RPMI7951 (cell line): Measurements from ENCODE around the gene PDE9A. TPM values are rescaled to one million over a fixed set of nuclear protein-coding genes. Genes with fewer than 3 reads are reported as not detected.
"Not testable (repeated sequence)": the region's sequence is repeated elsewhere in the genome, so short reads cannot be mapped to it uniquely, and the experiment has no call there.

Experiments
- DNase-seq: peaks from one replicate; pipeline ENCODE4 v3.0.0-alpha.2; 2012; ENCODE audit warnings: low read depth
- total RNA-seq: library from RNA; depleted of rRNA; stranded (reverse); fragments of >200 nt; shearing (Covaris generic); gene quantifications from 2 replicates; pipeline ENCODE4 v1.2.3, GENCODE V29; 2014

The PDE9A gene
- total RNA-seq, 1 experiment from 2014 or later = not detected

GRCh38 chr21:42707207-42707830 is 53.9 kb downstream of the PDE9A start:
- no peak for DNase-seq

DNA sequence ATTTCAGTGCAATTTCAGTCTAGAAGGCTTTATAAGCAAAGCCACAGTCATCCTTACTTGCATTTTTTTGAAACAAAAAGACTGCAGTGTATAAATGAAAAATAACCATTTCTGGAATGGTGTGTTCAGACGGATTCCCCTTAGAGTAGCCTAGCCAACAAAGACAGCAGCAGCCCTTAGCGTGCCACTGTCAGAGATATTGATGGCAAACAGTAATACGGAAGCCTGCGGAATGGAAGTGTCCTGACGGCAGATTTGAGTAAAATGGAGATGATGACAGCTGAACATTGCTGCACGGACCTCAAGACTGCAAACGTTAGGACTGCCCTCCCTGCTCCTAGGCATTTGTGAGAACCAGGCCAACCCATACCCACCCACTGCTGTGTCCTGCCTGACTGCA is 54.7 kb downstream of the PDE9A start:
- DNase-seq = no peak

DNA sequence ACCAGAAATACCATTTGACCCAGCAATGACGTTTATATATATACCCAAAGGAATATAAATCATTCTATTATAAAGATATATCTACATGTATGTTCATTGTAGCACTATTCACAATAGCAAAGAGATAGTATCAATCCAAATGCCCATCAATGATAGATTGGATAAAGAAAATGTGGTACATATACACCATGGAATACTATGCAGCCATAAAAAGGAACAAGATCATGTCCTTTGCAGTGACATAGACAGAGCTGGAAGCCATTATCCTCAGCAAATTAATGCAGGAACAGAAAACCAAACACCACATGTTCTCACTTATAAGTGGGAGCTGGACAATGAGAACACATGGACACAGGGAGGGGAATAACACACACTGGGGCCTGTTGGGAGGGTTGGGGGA is 55.5 kb downstream of the PDE9A start:
- not testable (repeated sequence) for DNase-seq

GRCh38 chr21:42711667-42712066 is 58.2 kb downstream of the PDE9A start:
- DNase-seq = no peak

DNA sequence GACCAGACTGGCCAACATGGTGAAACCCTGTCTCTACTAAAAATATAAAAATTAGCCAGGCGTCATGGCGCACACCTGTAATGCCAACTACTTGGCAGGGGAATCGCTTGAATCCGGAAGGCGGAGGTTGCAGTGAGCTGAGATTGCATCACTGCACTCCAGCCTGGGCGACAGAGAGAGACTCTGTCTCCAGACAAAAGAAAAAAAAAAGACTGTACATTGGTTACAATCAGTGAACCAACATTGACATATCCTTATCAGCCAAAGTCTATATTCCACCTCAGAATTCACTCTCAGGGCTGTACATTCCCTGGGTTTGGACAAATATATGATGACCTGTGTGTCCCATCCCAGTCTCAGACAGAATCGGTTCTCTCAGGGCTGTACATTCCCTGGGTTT is 62.0 kb downstream of the PDE9A start:
- not testable (repeated sequence) for DNase-seq

GRCh38 chr21:42716074-42716473 is 62.7 kb downstream of the PDE9A start:
- DNase-seq = no peak

DNA sequence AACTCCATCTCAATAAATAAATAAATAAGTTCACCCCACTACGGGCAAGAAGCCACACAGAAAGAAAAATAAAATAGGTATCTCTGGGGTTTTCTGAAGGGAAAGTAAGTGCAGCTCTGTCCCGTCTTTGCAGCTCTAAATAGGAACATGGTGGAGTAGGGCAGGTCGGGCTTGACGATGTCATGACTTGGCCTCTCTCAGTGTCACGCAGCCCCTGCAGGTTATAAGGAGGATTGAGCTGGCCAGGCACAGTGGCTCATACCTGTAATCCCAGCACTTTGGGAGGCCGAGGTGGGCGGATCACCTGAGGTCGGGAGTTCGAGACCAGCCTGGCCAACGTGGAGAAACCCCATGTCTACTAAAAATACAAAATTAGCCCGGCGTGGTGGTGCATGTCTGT is 67.1 kb downstream of the PDE9A start:
- not testable (repeated sequence) for DNase-seq

DNA sequence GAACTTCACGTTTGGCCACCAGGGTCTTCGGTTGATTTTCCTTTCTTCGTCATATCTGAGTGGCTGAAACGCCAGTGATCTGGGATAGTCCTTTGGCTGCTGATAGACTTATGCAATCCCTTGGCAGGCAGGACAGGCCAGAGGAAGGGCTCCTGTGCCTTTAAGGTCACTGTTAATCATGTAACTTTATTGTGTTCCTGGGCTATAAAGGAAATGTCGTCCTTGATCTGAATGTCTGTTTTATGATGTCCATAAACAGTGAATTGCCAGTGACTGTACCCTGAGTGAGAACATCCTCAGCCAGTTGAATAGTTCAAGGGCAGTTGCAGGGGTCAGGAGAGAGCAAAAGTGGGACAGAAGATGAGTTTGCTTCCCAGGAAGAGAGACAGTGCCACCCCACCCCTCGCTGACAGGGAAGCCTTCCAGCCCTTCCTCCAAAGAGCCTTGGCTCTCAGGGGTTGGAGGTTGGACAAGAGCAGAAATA is 68.0 kb downstream of the PDE9A start:
- DNase-seq = no peak

DNA sequence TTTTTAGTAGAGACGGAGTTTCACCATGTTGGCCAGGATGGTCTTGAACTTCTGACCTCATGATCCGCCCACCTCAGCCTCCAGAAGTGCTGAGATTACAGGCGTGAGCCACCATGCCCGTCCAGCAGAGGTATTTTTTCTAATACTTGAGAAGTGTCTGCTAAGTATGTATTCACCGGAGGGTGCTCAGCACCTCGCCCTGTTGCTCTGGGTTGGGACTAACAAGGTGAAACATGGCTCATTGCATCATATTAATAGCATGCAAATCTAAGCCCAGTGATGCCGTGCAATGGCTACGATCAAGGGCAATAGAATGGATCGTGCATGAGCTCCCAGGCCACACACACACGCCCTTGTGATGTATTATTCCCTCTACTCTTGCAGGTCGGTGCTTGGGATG is 68.7 kb downstream of the PDE9A start:
- DNase-seq = no peak

- no peak for DNase-seq
Measured at GRCh38 chr21:42722808-42723473, 69.5 kb downstream of the PDE9A start.

DNA sequence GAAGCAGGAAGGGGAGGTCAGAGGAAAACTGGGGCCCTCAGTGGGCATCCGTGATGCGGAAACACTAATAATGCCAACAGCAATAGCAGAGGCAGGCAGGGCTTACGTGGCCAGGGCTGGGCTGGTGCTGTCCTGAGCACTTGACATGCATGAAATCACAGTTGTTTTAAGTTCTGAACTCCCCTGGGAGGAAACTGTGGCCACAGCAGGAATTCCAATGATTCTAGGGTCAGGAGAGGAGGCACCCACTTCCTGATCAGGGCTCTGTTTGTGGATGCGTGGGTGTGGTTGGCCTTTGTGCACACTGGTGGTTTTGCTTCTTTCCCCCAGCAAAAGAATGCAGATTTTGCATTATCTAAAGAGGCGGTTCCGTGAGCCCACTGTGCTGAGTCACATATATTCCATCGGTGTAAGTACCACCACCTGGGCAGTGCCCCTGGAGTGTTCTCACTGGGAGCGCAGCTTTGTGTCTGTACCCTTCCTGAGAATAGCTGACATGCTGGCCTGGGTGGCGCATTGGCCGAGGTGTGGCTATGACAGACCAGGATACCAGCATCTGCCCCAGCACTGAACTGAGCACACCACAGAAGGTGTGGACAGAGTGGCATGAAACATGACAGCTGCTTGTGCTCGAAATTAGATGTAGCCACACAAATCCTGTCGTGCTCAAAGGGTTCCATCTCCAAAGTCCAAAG is 71.0 kb downstream of the PDE9A start:
- DNase-seq = peak; percentile 93

DNA sequence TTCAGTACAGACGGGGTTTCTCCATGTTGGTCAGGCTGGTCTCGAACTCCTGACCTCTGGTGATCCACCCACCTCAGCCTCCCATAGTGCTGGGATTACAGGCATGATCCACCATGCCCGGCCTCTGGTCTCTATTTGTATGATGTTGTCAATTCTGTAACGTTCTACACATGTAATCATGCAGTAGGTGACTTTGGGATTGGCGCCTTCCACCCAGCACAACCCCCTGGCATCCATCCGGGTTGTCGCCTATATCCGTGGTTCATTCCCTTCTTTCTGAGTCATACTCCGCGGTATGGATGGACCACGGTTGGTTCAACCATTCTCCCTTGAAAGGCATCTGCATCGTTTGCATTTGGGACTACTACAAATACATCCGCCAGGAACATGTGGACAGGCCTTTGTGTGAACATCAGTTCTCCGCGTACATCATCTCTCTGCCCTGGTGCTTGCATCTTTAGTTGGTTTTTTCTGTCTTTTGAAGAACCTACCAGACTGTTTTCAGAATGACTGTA is 72.1 kb downstream of the PDE9A start:
- peak; percentile 2 for DNase-seq

GRCh38 chr21:42731264-42732032 is 78.0 kb downstream of the PDE9A start:
- no peak for DNase-seq

DNA sequence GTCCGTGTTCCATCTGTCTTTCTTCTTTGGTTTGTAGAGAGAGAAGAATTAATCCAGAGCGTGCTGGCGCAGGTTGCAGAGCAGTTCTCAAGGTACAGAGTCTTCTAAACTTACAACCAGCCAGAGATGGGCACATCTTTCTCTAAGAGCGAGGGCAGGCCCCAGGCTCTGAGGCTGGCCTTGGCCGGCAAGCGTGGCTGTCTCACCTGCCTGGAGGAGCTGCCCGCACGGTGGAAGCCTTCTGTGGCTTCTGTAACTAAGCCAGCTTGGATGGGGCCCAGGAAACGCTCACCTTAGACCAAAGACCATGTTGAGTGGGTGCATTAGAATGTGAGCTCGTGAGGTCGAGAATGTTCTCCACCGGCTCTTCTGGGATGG is 78.6 kb downstream of the PDE9A start:
- no peak for DNase-seq

GRCh38 chr21:42733037-42733627 is 79.7 kb downstream of the PDE9A start:
- no peak for DNase-seq

DNA sequence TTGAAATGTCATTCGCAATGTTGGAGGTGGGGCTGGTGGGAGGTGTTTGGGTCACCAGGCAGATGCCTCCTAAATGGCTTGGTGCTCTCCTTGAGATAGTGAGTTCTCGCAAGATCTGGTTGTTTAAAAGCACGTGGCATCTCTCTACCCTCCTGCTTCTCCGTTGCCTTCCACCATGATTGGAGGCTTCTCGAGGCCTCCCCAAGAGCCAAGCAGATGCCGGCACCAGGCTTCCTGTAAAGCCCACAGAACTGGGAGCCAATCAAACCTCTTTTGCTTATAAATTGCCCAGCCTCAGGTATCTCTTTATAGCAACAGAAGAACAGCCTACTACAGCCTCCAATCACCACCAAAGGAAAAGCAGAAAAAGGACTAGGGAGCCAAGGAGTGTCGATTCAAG is 80.5 kb downstream of the PDE9A start:
- DNase-seq = no peak

DNA sequence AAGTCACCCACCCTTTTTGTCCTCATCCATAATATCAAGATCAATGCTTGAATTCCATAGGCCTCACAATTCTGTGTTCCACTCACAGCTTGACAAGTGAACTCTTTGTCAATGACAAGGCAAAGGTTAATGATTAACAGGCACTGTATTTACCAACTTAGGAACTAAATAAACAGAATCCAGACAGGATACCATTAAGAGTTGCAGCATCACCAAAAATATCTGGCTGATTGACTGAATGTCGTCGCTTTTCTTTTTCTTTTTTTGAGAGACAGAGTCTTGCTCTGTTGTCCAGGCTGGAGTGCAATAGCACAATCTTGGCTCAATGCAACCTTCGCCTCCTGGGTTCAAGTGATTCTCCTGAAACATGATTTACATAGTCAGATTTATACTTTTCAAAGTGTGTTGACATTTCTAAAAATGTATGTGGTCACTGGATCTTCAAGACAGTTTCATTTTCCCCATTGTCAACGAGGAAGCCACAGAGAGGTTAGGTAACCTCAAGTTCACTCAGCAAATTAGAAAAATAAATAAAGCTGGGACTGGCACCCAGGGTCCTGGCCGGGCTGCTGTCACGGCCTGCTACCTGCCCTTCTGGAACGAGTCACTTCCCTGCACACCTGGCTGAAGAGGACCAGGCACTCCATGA is 81.0 kb downstream of the PDE9A start:
- no peak for DNase-seq

- DNase-seq = no peak
Measured at GRCh38 chr21:42735061-42735460, 81.6 kb downstream of the PDE9A start.

DNA sequence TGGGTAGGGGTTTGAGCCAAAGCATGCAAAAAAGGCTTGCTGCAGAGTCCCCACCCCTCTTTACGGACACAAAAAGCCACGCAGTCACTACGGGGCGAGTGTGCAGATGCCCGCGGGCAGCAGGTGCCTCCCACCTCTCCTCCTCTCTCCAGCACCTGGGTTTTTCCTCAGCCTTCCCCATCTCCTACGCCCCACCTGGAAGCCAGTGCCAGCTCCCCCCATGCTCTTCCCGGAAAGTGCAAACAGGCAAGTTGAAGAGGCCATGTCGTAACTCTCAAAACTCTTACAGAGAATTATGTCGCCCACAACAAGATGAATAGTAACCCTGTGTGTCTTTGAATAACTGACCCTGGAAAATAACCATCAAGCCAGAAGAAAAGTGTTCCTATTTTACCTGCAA is 82.5 kb downstream of the PDE9A start:
- DNase-seq = no peak

DNA sequence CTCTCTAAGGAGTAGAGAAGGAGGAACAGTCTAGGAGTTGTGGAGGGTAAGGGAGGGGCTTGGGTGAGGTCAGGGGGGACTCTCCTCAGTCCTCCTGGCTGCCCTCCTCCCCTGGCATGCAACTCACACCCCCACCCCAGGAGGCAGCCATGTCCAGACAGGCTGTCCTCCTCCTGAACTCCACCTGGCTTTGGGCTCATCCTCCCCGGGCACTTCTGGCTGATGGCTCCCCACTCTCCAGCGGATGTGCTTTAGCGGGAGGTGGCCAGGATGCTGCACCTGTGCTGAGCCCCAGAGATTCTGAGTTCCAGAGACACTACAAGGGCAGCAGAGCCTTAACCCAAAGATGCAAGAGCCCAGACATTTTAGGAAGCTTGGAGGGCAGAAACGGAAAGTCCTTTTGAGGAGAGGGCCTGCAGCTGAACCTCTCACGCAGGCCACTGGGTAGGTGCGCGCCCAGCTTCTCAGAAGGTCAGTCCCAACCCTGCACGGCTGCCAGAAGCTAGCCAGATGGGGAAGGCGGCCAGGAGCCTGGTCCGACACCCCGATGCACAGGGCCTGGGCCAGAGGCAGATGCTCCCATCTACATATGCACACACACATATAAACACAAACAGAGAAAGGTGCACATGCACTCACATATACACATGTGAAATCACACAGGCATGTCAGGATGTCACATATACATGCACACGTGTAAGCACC is 83.4 kb downstream of the PDE9A start:
- no peak for DNase-seq
